HCT116 (cell line): ENCODE results near the gene SPOCD1. TPM values are rescaled to one million over a fixed set of nuclear protein-coding genes. Genes with fewer than 3 reads are reported as not detected.
A peak's percentile ranks its signal among the peaks of the same experiment; 100 is the strongest.

Source experiments
- ATAC-seq: fragments of 200-7000 bp; cut with Tn5 transposase; 2 replicates; pipeline ENCODE4 v1.9.1; 2020; ENCODE audit warnings: mild to moderate bottlenecking, moderate library complexity
- BruUV-seq: library from RNA; stranded (reverse); fragments of 400-500 nt; replicated peaks from 2 replicates; lab custom pipeline; 2021; lab: Mats Ljungman, UMichigan
- CTCF ChIA-PET: fragments of 300-600 bp; sonication (Branson Sonifier 250); formaldehyde crosslinking; loops from one replicate; lab custom pipeline; 2021; ENCODE audit warnings: antibody characterized with exemption; lab: Charles Lee
- POLR2A ChIA-PET: fragments of 300-600, 350-600 bp; sonication (Branson Sonifier 250); formaldehyde crosslinking; loops from one replicate; lab custom pipeline; 2021; ENCODE audit warnings: antibody characterized with exemption; lab: Charles Lee
- RAD21 ChIA-PET, 2 experiments: fragments of 300-600 bp; sonication (Branson Sonifier 250); formaldehyde crosslinking; loops; one replicate each; lab custom pipeline; 2023; ENCODE audit warnings: low total read pairs in 2 of 2; ENCODE audit not compliant: uncharacterized antibody in 2 of 2, unreplicated experiment in 2 of 2, low non-redundant PET in 1 of 2; lab: Charles Lee
- DNase-seq: peaks from one replicate; pipeline ENCODE4 v3.0.0-alpha.2; 2010; ENCODE audit warnings: low read depth, low spot score
- H2AFZ ChIP-seq: fragments of 200-600 bp; shearing (Covaris generic), sonication (generic); 2 replicates; pipeline ENCODE4 v1.6.1; 2017; ENCODE audit warnings: low read depth, mixed run types, mixed read lengths, antibody characterized with exemption, low read length; ENCODE audit not compliant: poor library complexity, severe bottlenecking
- H3K27ac ChIP-seq: 2 replicates; pipeline ENCODE4 v1.5.1; 2012; ENCODE audit warnings: low read depth, low read length
- H3K27me3 ChIP-seq: fragments of 200-600 bp; sonication (generic); 2 replicates; pipeline ENCODE4 v1.6.1; 2016; ENCODE audit warnings: mixed run types, low read length, mixed read lengths; ENCODE audit not compliant: insufficient read depth
- H3K36me3 ChIP-seq, 2 experiments: fragments of 200-500 bp in 1 of 2; fragments of 200-600 bp in 1 of 2; sonication (Bioruptor generic) in 1 of 2; sonication (generic) in 1 of 2; 2 replicates each; pipeline versions ENCODE4 v1.5.1 to v1.6.1; 2014 to 2016; ENCODE audit warnings: low read length in 2 of 2, inconsistent platforms in 1 of 2, mixed read lengths in 1 of 2, mixed run types in 1 of 2; ENCODE audit not compliant: insufficient read depth in 2 of 2, control insufficient read depth in 1 of 2
- H3K4me1 ChIP-seq, 2 experiments: fragments of 200-600 bp in 1 of 2; sonication (generic) in 1 of 2; 2 replicates each; pipeline versions ENCODE4 v1.5.1 to v1.6.1; 2012 to 2017; ENCODE audit warnings: low read length in 2 of 2, inconsistent platforms in 1 of 2, mild to moderate bottlenecking in 1 of 2, mixed read lengths in 1 of 2, mixed run types in 1 of 2, moderate library complexity in 1 of 2; ENCODE audit not compliant: insufficient read depth in 2 of 2, control insufficient read depth in 1 of 2
- H3K4me2 ChIP-seq: fragments of 200-600 bp; sonication (generic); 2 replicates; pipeline ENCODE4 v1.6.1; 2017; ENCODE audit warnings: mixed run types, low read length, mixed read lengths
- H3K4me3 ChIP-seq, 2 experiments: fragments of 200-600 bp in 1 of 2; sonication (generic) in 1 of 2; replicated peaks in 1 of 2; 2 replicates each; pipeline ENCODE4 v1.5.1; 2011 to 2016; ENCODE audit warnings: low read length in 2 of 2, control low read depth in 1 of 2, low read depth in 1 of 2, mild to moderate bottlenecking in 1 of 2, mixed read lengths in 1 of 2, mixed run types in 1 of 2
- H3K79me2 ChIP-seq: fragments of 200-600 bp; sonication (generic); 2 replicates; pipeline ENCODE4 v1.6.1; 2017; ENCODE audit warnings: mild to moderate bottlenecking, mixed run types, low read length, moderate library complexity, mixed read lengths; ENCODE audit not compliant: insufficient read depth
- H3K9ac ChIP-seq: fragments of 200-600 bp; sonication (generic); 2 replicates; pipeline ENCODE4 v1.6.1; 2016; ENCODE audit warnings: low read length, mixed read lengths
- H3K9me2 ChIP-seq: fragments of 200-600 bp; sonication (generic), shearing (Covaris generic); 2 replicates; pipeline ENCODE4 v1.6.1; 2017; ENCODE audit warnings: mixed run types, mild to moderate bottlenecking, moderate library complexity; ENCODE audit not compliant: insufficient read depth
- H3K9me3 ChIP-seq, 2 experiments: fragments of 200-500 bp in 1 of 2; fragments of 200-600 bp in 1 of 2; sonication (Bioruptor generic) in 1 of 2; sonication (generic) in 1 of 2; 2 replicates each; pipeline ENCODE4 v1.6.1; 2014 to 2017; ENCODE audit warnings: low read length in 2 of 2, mixed read lengths in 2 of 2, inconsistent platforms in 1 of 2, low read depth in 1 of 2, mild to moderate bottlenecking in 1 of 2, mixed run types in 1 of 2, moderate library complexity in 1 of 2; ENCODE audit not compliant: control insufficient read depth in 1 of 2, insufficient read depth in 1 of 2
- H4K20me1 ChIP-seq: fragments of 200-600 bp; sonication (generic), shearing (Covaris generic); 2 replicates; pipeline ENCODE4 v1.6.1; 2017; ENCODE audit warnings: mixed run types, mild to moderate bottlenecking, moderate library complexity; ENCODE audit not compliant: insufficient read depth
- CBX3 ChIP-seq: IDR thresholded peaks from 2 replicates; pipeline ENCODE4 v1.6.1; 2012; ENCODE audit warnings: low read depth
- CTCF ChIP-seq, 3 experiments: fragments of 200-600 bp in 1 of 3; sonication (generic) in 1 of 3; IDR thresholded peaks in 2 of 3; conservative IDR thresholded peaks in 1 of 3; 2 replicates each; pipeline ENCODE4 v1.5.1; 2012 to 2017; ENCODE audit warnings: low read depth in 2 of 3, low read length in 2 of 3, antibody characterized with exemption in 1 of 3, borderline replicate concordance in 1 of 3, control low read depth in 1 of 3, mild to moderate bottlenecking in 1 of 3, mixed read lengths in 1 of 3, mixed run types in 1 of 3, moderate library complexity in 1 of 3; ENCODE audit not compliant: insufficient read depth in 1 of 3
- EZH2 ChIP-seq: fragments of 200-600 bp; sonication (generic); IDR thresholded peaks from 2 replicates; pipeline ENCODE4 v1.6.1; 2017; ENCODE audit warnings: antibody characterized with exemption, mixed run types
- EZH2phosphoT487 ChIP-seq: fragments of 200-600 bp; IDR thresholded peaks from 2 replicates; pipeline ENCODE4 v1.6.1; 2018; ENCODE audit warnings: antibody characterized with exemption, borderline replicate concordance
- FOSL1 ChIP-seq: IDR thresholded peaks from 2 replicates; pipeline ENCODE4 v1.6.1; 2012; ENCODE audit warnings: low read depth
- POLR2A ChIP-seq: IDR thresholded peaks from 2 replicates; pipeline ENCODE4 v1.7.0; 2011; ENCODE audit warnings: borderline replicate concordance; ENCODE audit not compliant: insufficient read depth, insufficient read length; ENCODE audit errors: extremely low read depth
- POLR2AphosphoS5 ChIP-seq: IDR thresholded peaks from 2 replicates; pipeline ENCODE4 v1.6.1; 2011; ENCODE audit warnings: mild to moderate bottlenecking, low read depth, low read length, moderate library complexity
- RAD21 ChIP-seq: IDR thresholded peaks from 2 replicates; pipeline ENCODE4 v1.6.1; 2012; ENCODE audit warnings: low read depth, mild to moderate bottlenecking
- TCF7L2 ChIP-seq: IDR thresholded peaks from 2 replicates; pipeline ENCODE4 v1.7.0; 2011; ENCODE audit warnings: borderline replicate concordance, inconsistent platforms; ENCODE audit not compliant: insufficient read depth, insufficient read length; ENCODE audit errors: extremely low read depth
- ZNF274 ChIP-seq: fragments of 200-500 bp; sonication (Bioruptor generic); IDR thresholded peaks from 2 replicates; pipeline ENCODE4 v1.6.1; 2014; ENCODE audit warnings: mild to moderate bottlenecking, low read depth, low read length, inconsistent platforms
- intact Hi-C: fragments of 100-400 bp; cut with micrococcal nuclease; formaldehyde crosslinking; loops from 2 replicates; pipeline ENCODE4 v1.10.0; 2022
- total RNA-seq: library from RNA; stranded (reverse); gene quantifications from one replicate; pipeline ENCODE4 v1.2.1, GENCODE V29; 2021; ENCODE audit not compliant: unreplicated experiment

The SPOCD1 gene
- total RNA-seq, 1 experiment from 2014 or later, result 5.0 TPM

DNA sequence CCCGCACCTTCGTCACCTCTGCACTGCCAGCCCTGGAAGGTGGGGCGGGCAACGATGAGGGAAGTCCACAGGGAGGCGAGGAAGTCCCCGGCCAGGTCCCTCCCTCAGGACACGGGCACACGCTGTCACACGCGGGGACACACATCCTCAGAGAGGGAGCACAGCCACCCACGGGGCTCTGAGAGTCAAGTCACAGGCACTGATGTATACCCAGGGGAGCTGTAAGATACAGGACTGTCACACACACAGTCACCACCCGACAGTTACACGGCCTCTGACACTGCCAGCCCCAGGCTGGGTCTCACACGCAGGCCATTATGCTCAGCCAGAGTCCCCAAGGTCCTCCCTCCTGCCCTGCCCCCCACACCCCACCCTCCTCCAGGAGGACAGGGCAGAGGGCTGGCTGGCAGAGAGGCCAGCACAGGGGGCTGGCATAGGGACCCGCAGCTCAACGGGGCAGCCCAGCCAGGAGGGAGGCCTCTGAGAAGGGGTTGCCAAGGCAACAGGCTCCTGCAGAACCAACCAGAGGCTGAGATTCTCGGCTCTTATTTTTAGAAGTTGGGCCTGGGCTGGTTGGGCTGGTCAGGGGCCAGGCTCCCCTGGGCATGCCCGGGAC is 34.0 kb downstream of the SPOCD1 start:
- RAD21 ChIA-PET, result no interaction called here
- Histone ChIP-seq H3K9me2 (no peaks in the 10 kb centered on the region), H3K4me2 (no peak overlapping the region), H3K9me3 (no peaks in the 10 kb centered on the region), H3K4me1 (peaks cover 0 to 15% of the 10 kb centered on the region in 2 experiments; a peak in 2 of 4 replicates), H3K79me2 (no peaks in the 10 kb centered on the region), H3K9ac (no peak overlapping the region), H3K27ac (no peak overlapping the region), H3K27me3 (no peaks in the 10 kb centered on the region), H3K36me3 (no peaks in the 10 kb centered on the region), H4K20me1 (no peaks in the 10 kb centered on the region), H2AFZ (no peak overlapping the region), H3K4me3 (no peak overlapping the region)
- no peak for DNase-seq
- CTCF ChIA-PET, result no interaction called here
- intact Hi-C loops, result loop anchor here (10.0 kb wide), 1 partner anchor 597 kb away; no protein-coding TSS in a partner anchor
- TF ChIP-seq ZNF274, result no peak
- ATAC-seq, result no peak
- POLR2A ChIA-PET, result no interaction called here
- no TSS peak for BruUV-seq

- no TSS peak for BruUV-seq
- ChIA-PET RAD21 (no interaction called here), POLR2A (interaction anchor here (0.6 kb wide), 1 partner anchor 8 kb away, joined by 3 read pairs; no protein-coding TSS in a partner anchor), CTCF (interaction anchor here (1.0 kb wide), 1 partner anchor 8 kb away, joined by 3 read pairs; no protein-coding TSS in a partner anchor)
- H3K9ac ChIP-seq, result no peak overlapping the region
- H3K4me3 ChIP-seq, result no peak overlapping the region
- no peak overlapping the region for H2AFZ ChIP-seq
- H4K20me1 ChIP-seq, result no peaks in the 10 kb centered on the region
- DNase-seq (no peak), ATAC-seq (peak; percentile 27; the same call in 1 of the 2 replicates)
- H3K4me1 ChIP-seq, result peaks cover 0 to 15% of the 10 kb centered on the region in 2 experiments; a peak in 2 of 4 replicates
- H3K36me3 ChIP-seq, result no peaks in the 10 kb centered on the region
- intact Hi-C loops, result loop anchor here (10.0 kb wide), 1 partner anchor 596 kb away; no protein-coding TSS in a partner anchor
- no peaks in the 10 kb centered on the region for H3K27me3 ChIP-seq
- no peaks in the 10 kb centered on the region for H3K9me3 ChIP-seq
- peak overlapping the region; percentile 24; the same call in 1 of the 2 replicates for H3K4me2 ChIP-seq
- no peak overlapping the region for H3K27ac ChIP-seq
- H3K9me2 ChIP-seq, result no peaks in the 10 kb centered on the region
- H3K79me2 ChIP-seq, result no peaks in the 10 kb centered on the region
- TF ChIP-seq POLR2A (no peak), RAD21 (no peak), POLR2AphosphoS5 (no peak), EZH2 (no peak), CTCF (IDR thresholded peaks at IDR 0.05 in 2 of 3, conservative IDR thresholded peaks at IDR 0.05 in 1 of 3; ENCODE audit: borderline replicate concordance in 1 of 3, insufficient read depth in 1 of 3, low read depth in 2 of 3, low read length in 2 of 3) (no peak), FOSL1 (no peak), EZH2phosphoT487 (no peak), TCF7L2 (no peak), CBX3 (no peak)
Observed at GRCh38 chr1:31781138-31781755, 34.6 kb downstream of the SPOCD1 start.
